HG03378 (cell line): Measurements from ENCODE around the gene PCDHA8.
"Not testable (repeated sequence)": the region's sequence is repeated elsewhere in the genome, so short reads cannot be mapped to it uniquely, and the experiment has no call there.

Source experiments
- ATAC-seq: cut with Tn5 transposase; IDR thresholded peaks from one replicate; pipeline ENCODE4 v1.9.1; 2021; ENCODE audit warnings: mild to moderate bottlenecking, moderate library complexity; ENCODE audit not compliant: unreplicated experiment

The PCDHA8 gene

GRCh38 chr5:140828362-140828737, 12.6 kb upstream of the PCDHA8 start:
- ATAC-seq, result no peak

GRCh38 chr5:140829511-140830501, 11.2 kb upstream of the PCDHA8 start:
- ATAC-seq, result not testable (repeated sequence)

- no peak for ATAC-seq
These were observed 7.0 kb upstream of the PCDHA8 start, which contains the start of gene PCDHA7 for GRCh38 chr5:140833993-140834392. TSS of gene PCDHA7 (plus strand) at chr5:140834269. CDS start at chr5:140834384, 115 bp downstream.

GRCh38 chr5:140834439-140835008, 6.5 kb upstream of the PCDHA8 start:
- ATAC-seq, result not testable (repeated sequence)

GRCh38 chr5:140835622-140836510, 5.1 kb upstream of the PCDHA8 start:
- no peak for ATAC-seq

GRCh38 chr5:140842798-140843733, 2.1 kb downstream of the PCDHA8 start:
- ATAC-seq, result no peak

- ATAC-seq, result not testable (repeated sequence)
These were observed 7.4 kb downstream of the PCDHA8 start, which contains the start of gene PCDHA9 for GRCh38 chr5:140848139-140849102. TSS of gene PCDHA9 (plus strand) at chr5:140848382. CDS start at chr5:140848496, 114 bp downstream.

- ATAC-seq, result not testable (repeated sequence)
These were observed 9.0 kb downstream of the PCDHA8 start for GRCh38 chr5:140849831-140850634.

GRCh38 chr5:140855772-140856674, 15.0 kb downstream of the PCDHA8 start, which contains the start of gene PCDHA10:
TSS of gene PCDHA10 (plus strand) at chr5:140855897. CDS start at chr5:140856049, 152 bp downstream.
- ATAC-seq, result no peak

- ATAC-seq, result no peak
These were observed 16.4 kb downstream of the PCDHA8 start for GRCh38 chr5:140857177-140857986.

GRCh38 chr5:140857987-140858240, 16.9 kb downstream of the PCDHA8 start:
- ATAC-seq, result no peak

- ATAC-seq, result no peak
These were observed 21.7 kb downstream of the PCDHA8 start for GRCh38 chr5:140862441-140863295.

GRCh38 chr5:140868721-140869554, 28.0 kb downstream of the PCDHA8 start, which contains the start of gene PCDHA11:
TSS of gene PCDHA11 (plus strand) at chr5:140868957. CDS start at chr5:140869104, 147 bp downstream.
- ATAC-seq, result no peak

GRCh38 chr5:140869555-140869886, 28.5 kb downstream of the PCDHA8 start:
- ATAC-seq, result no peak
